Activated CD4-positive, alpha-beta memory T cell treated with anti-CD3 and anti-CD28 coated beads, Interleukin-2, amount 10 ng/mL, durations not matched to agents 7 days and 5 days (primary cell): ENCODE results near the gene CELA1. TPM values are rescaled to one million over a fixed set of nuclear protein-coding genes. Genes with fewer than 3 reads are reported as not detected.

ENCODE experiments used
- CTCF ChIA-PET: fragments of 350-600 bp; sonication (Branson Sonifier 250); formaldehyde crosslinking; loops from one replicate; lab custom pipeline; 2021; ENCODE audit warnings: antibody characterized with exemption, inconsistent platforms; lab: Charles Lee
- POLR2A ChIA-PET: fragments of 350-600 bp; sonication (Branson Sonifier 250); formaldehyde crosslinking; loops from one replicate; lab custom pipeline; 2021; ENCODE audit warnings: antibody characterized with exemption; lab: Charles Lee
- DNase-seq: peaks from one replicate; pipeline ENCODE4 v3.0.0-alpha.2; 2020
- H3K27ac Mint-ChIP-seq: one replicate; pipeline ENCODE4 v1.8.0; 2021; ENCODE audit warnings: mild to moderate bottlenecking, mixed read lengths
- H3K27me3 Mint-ChIP-seq: one replicate; pipeline ENCODE4 v1.8.0; 2021; ENCODE audit warnings: mixed read lengths
- H3K36me3 Mint-ChIP-seq: one replicate; pipeline ENCODE4 v1.8.0; 2021; ENCODE audit warnings: low read depth, mixed read lengths
- H3K4me1 Mint-ChIP-seq: one replicate; pipeline ENCODE4 v1.8.0; 2021; ENCODE audit warnings: mixed read lengths
- H3K4me3 Mint-ChIP-seq: one replicate; pipeline ENCODE4 v1.8.0; 2021; ENCODE audit warnings: mild to moderate bottlenecking, mixed read lengths
- H3K9me3 Mint-ChIP-seq: one replicate; pipeline ENCODE4 v1.8.0; 2021; ENCODE audit warnings: mixed read lengths
- total RNA-seq, 2 experiments: library from RNA; stranded (reverse); gene quantifications; one replicate each; pipeline ENCODE4 v1.2.3, GENCODE V29; 2021

Gene CELA1
- total RNA-seq, 2 experiments from 2014 or later: not detected

DNA sequence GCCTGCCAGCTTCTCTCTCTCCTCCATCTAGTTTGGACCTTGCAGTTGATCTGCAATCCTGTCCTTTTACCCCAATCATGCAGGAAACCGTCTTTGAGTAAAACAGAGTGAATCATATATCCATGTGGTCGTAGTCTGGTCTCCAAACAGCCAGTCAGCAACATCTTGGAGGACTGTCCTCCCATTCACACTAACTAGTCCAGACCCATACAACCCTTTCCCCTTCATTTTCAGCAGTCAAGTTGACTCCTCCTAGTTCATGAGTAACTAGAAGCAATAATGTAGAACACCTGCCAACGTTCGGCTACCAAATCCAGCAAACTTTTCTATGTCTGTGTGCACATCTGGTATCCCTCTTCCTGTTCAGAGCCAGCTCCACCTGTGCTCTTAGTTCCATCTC is 11.7 kb downstream of the CELA1 start:
- Mint-ChIP-seq H3K27me3 (peaks cover 2% of the 10 kb centered on the region), H3K4me1 (peaks cover 18% of the 10 kb centered on the region), H3K4me3 (no peak overlapping the region), H3K9me3 (no peaks in the 10 kb centered on the region), H3K36me3 (no peaks in the 10 kb centered on the region), H3K27ac (no peak overlapping the region)
- ChIA-PET CTCF (no interaction called here), POLR2A (interaction anchor here (5.8 kb wide), 1 partner anchor 11 kb away, joined by 25 read pairs; the partner anchor contains the start of gene BIN2)
- DNase-seq: no peak

- peaks cover 28% of the 10 kb centered on the region for H3K4me1 Mint-ChIP-seq
- no peak for DNase-seq
- no peaks in the 10 kb centered on the region for H3K9me3 Mint-ChIP-seq
- H3K4me3 Mint-ChIP-seq: no peak overlapping the region
- ChIA-PET CTCF (no interaction called here), POLR2A (interaction anchor here (1.5 to 5.8 kb wide), 2 partner anchors 10 to 15 kb away, joined by 4 to 25 read pairs; partner anchors contain the start of gene BIN2)
- no peak overlapping the region for H3K27ac Mint-ChIP-seq
- no peaks in the 10 kb centered on the region for H3K36me3 Mint-ChIP-seq
- H3K27me3 Mint-ChIP-seq: peaks cover 2% of the 10 kb centered on the region
Measured at GRCh38 chr12:51333536-51333935, 12.9 kb downstream of the CELA1 start.

GRCh38 chr12:51330186-51330585 is 16.3 kb downstream of the CELA1 start:
- ChIA-PET POLR2A (interaction anchor here (0.8 to 1.5 kb wide), 6 partner anchors 10 to 282 kb away, joined by 3 to 12 read pairs (median 4); partner anchors contain the start of genes DAZAP2, LETMD1 and POU6F1), CTCF (interaction anchor here (0.6 to 4.0 kb wide), 6 partner anchors 9 to 565 kb away, joined by 3 to 27 read pairs (median 4); no protein-coding TSS in a partner anchor)
- H3K9me3 Mint-ChIP-seq: no peaks in the 10 kb centered on the region
- peaks cover 2% of the 10 kb centered on the region for H3K27me3 Mint-ChIP-seq
- DNase-seq: no peak
- H3K4me1 Mint-ChIP-seq: peaks cover 58% of the 10 kb centered on the region
- no peak overlapping the region for H3K4me3 Mint-ChIP-seq
- H3K27ac Mint-ChIP-seq: peak overlapping the region; percentile 64
- no peaks in the 10 kb centered on the region for H3K36me3 Mint-ChIP-seq

- peak overlapping the region; percentile 64 for H3K27ac Mint-ChIP-seq
- DNase-seq: no peak
- ChIA-PET CTCF (interaction anchor here (0.8 to 4.0 kb wide), 5 partner anchors 11 to 565 kb away, joined by 3 to 27 read pairs (median 4); no protein-coding TSS in a partner anchor), POLR2A (interaction anchor here (0.8 to 1.5 kb wide), 6 partner anchors 10 to 281 kb away, joined by 3 to 12 read pairs (median 4); partner anchors contain the start of genes DAZAP2, LETMD1 and POU6F1)
- H3K36me3 Mint-ChIP-seq: peaks cover 3% of the 10 kb centered on the region
- H3K27me3 Mint-ChIP-seq: peaks cover 2% of the 10 kb centered on the region
- peak overlapping the region; percentile 25 for H3K4me3 Mint-ChIP-seq
- H3K9me3 Mint-ChIP-seq: no peaks in the 10 kb centered on the region
- peaks cover 58% of the 10 kb centered on the region for H3K4me1 Mint-ChIP-seq
Measured at GRCh38 chr12:51329742-51330141, 16.7 kb downstream of the CELA1 start.

GRCh38 chr12:51328587-51328986 is 17.9 kb downstream of the CELA1 start:
- DNase-seq: no peak
- Mint-ChIP-seq H3K27me3 (peaks cover 2% of the 10 kb centered on the region), H3K27ac (peak overlapping the region; percentile 49), H3K9me3 (no peaks in the 10 kb centered on the region), H3K4me3 (no peak overlapping the region), H3K4me1 (peaks cover 63% of the 10 kb centered on the region), H3K36me3 (peaks cover 5% of the 10 kb centered on the region)
- POLR2A ChIA-PET: interaction anchor here (1.0 to 2.8 kb wide), 2 partner anchors 10 to 59 kb away, joined by 3 to 13 read pairs; no protein-coding TSS in a partner anchor
- CTCF ChIA-PET: interaction anchor here (1.0 kb wide), 1 partner anchor 12 kb away, joined by 7 read pairs; no protein-coding TSS in a partner anchor

DNA sequence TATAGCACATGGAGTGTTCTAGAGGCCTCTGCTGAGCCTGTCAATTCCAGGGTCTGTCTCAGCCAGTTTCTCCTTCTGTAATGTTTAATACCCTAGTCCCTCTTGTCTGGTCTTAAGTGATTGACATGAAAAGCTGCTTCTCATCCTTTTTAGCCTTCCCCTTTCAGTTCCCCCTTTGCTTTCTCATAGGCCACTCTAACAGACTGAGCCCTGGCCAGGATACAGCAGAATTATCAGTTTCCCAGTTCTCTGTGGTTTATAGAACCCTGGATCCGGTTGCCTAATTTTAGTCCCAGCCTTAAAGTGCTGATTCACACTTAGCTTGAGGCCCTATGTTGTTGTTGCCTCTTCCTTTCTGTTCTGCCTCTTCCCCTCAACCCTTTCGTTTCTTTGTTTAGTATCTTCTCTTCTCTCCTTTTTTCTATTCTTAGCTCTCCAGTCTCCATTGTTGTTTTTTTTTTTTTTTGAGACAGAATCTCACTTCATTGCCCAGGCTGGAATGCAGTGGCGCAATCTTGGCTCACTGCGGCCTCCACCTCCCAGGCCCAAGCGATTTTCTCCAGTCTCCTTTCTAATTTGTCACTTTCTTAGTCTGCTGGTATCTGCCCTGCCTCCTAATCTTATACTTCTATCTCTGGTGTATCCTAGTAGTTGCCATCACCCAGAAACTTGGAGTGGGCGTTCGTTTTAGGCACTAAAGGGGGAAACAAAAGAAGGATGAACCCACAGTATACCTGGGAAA is 19.6 kb downstream of the CELA1 start:
- Mint-ChIP-seq H3K27me3 (peaks cover 2% of the 10 kb centered on the region), H3K36me3 (peaks cover 22% of the 10 kb centered on the region), H3K4me1 (peaks cover 70% of the 10 kb centered on the region), H3K4me3 (peak overlapping the region; percentile 45), H3K27ac (peak overlapping the region; percentile 97), H3K9me3 (no peaks in the 10 kb centered on the region)
- ChIA-PET POLR2A (interaction anchor here (0.7 to 2.8 kb wide), 8 partner anchors 8 to 301 kb away, joined by 3 to 13 read pairs (median 4); partner anchors contain the start of genes DAZAP2, POU6F1 and SLC11A2), CTCF (interaction anchor here (0.7 to 1.6 kb wide), 5 partner anchors 8 to 25 kb away, joined by 3 to 9 read pairs (median 4); no protein-coding TSS in a partner anchor)
- peak; percentile 24 for DNase-seq

DNA sequence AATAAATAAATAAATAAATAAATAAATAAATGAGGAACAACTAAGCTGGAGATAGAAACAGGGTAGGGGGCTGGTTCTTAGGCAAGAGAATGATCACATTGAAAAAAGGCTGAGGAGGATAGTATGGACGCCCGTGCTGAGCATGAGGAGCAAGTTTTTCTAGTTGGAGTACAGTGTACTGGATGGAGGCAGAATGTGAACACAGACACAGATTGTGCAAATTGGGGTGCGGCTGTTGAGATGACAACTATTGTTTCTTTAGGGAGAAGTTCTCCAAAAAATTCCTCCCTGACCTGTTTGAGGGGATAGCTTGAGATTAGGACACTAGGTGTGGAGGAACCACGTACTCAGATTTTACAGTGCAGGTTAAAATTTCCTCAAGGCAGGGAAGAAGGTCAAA is 21.5 kb downstream of the CELA1 start:
- H3K27me3 Mint-ChIP-seq: no peaks in the 10 kb centered on the region
- H3K9me3 Mint-ChIP-seq: no peaks in the 10 kb centered on the region
- H3K4me1 Mint-ChIP-seq: peaks cover 82% of the 10 kb centered on the region
- POLR2A ChIA-PET: interaction anchor here (0.8 to 2.8 kb wide), 2 partner anchors 9 to 276 kb away, joined by 4 to 25 read pairs; no protein-coding TSS in a partner anchor
- no peak for DNase-seq
- peak overlapping the region; percentile 83 for H3K27ac Mint-ChIP-seq
- CTCF ChIA-PET: interaction anchor here (1.6 kb wide), 1 partner anchor 16 kb away, joined by 8 read pairs; no protein-coding TSS in a partner anchor
- peak overlapping the region; percentile 53 for H3K4me3 Mint-ChIP-seq
- peaks cover 39% of the 10 kb centered on the region for H3K36me3 Mint-ChIP-seq

DNA sequence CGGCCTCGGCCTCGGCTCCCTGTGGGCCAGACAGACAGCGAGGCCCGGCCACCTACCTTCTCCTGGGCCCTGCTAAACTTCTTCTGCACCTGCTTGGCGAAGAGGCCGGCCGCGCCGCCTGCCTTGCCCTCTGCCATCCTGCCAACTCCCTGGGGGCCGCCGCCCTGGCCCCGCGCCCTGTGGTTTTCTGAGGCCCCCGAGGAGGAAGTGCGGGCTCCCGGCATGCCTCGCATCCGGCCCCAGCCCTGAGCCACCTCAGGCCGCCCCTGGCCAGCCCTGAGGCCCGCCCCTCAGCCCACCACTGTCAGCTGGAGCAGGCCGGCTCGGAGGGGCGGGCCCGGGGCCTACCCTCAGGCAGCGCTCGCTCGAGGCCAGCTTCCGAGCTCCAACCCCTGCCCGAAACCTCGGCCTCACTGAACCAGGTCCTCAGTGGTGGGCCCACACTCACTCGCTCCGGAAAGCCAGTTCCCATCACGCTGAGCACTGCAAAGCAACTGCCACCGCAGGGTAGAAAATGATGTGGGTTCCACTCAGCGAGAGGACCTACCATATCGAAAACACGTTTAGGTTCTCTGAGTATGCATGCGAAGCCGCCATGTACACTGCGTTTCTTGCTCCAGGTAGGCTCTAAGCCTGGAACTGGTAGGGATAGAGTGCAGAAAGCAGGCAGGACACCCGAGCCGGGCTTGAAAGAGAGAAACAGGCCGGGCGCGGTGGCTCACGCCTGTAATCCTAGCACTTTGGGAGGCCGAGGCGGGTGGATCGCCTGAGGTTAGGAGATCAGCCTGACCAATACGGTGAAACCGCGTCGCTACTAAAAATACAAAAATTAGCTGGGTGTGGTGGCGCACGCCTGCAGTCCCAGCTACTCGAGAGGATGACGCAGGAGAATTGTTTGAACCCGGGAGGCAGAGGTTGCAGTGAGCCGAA is 22.2 kb downstream of the CELA1 start, which contains the start of gene BIN2:
TSS of gene BIN2 (minus strand) at position 209 of the 930 bp plus-strand sequence. CDS start at position 137, 72 bp downstream.
- H3K9me3 Mint-ChIP-seq: no peaks in the 10 kb centered on the region
- peaks cover 82% of the 10 kb centered on the region for H3K4me1 Mint-ChIP-seq
- POLR2A ChIA-PET: interaction anchor here (0.7 to 7.2 kb wide), 13 partner anchors 10 to 560 kb away, joined by 3 to 65 read pairs (median 10); partner anchors contain the start of genes ATF1, CSRNP2, DAZAP2 and LETMD1
- CTCF ChIA-PET: interaction anchor here (1.6 kb wide), 1 partner anchor 17 kb away, joined by 8 read pairs; no protein-coding TSS in a partner anchor
- H3K27ac Mint-ChIP-seq: peak within 1 kb of the TSS; percentile 98
- H3K4me3 Mint-ChIP-seq: peak within 1 kb of the TSS; percentile 88
- no peaks in the 10 kb centered on the region for H3K27me3 Mint-ChIP-seq
- peaks cover 39% of the 10 kb centered on the region for H3K36me3 Mint-ChIP-seq
- DNase-seq: peak; percentile 87

DNA sequence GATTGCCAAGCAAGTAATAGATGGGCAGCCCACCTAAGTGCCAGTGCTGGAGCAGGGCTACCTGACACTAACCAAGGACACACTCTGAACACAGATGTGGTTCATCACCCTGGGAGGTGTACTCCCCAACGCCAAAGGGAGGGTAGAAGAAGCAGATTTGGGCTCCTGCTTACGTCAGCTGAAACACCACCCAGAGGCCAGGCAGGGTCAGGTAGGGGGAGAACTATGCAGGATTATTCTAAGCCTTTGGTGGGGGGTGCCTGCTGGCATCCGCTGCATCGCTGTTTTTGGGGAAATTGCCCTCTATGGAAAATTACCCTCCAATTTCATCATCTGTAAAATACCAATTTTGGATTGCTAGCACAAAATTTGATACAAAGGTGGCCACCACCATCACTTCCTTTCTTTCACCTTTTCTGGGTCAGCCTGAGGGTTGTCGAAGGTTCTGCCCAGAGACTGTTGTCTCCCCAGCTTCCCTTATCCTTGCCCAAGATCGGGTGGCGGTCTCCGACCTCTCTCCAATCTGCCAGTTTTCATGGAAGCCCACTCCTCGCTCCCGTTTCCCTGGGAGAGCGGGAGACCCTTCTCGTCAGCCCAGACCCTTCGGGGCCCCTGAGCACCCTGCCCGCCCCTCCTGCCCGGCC is 23.0 kb downstream of the CELA1 start:
- peak overlapping the region; percentile 98 for H3K27ac Mint-ChIP-seq
- no peaks in the 10 kb centered on the region for H3K9me3 Mint-ChIP-seq
- H3K36me3 Mint-ChIP-seq: peaks cover 45% of the 10 kb centered on the region
- peak; percentile 72 for DNase-seq
- peaks cover 82% of the 10 kb centered on the region for H3K4me1 Mint-ChIP-seq
- no peaks in the 10 kb centered on the region for H3K27me3 Mint-ChIP-seq
- CTCF ChIA-PET: interaction anchor here (0.7 to 1.3 kb wide), 2 partner anchors 18 to 498 kb away, joined by 3 to 9 read pairs; no protein-coding TSS in a partner anchor
- peak overlapping the region; percentile 88 for H3K4me3 Mint-ChIP-seq
- POLR2A ChIA-PET: interaction anchor here (0.8 to 7.2 kb wide), 17 partner anchors 11 to 559 kb away, joined by 3 to 65 read pairs (median 7); partner anchors contain the start of genes ATF1, CSRNP2, DAZAP2 and LETMD1

GRCh38 chr12:51322452-51322851 is 24.0 kb downstream of the CELA1 start:
- CTCF ChIA-PET: interaction anchor here (1.1 to 4.8 kb wide), 3 partner anchors 12 to 19 kb away, joined by 3 to 44 read pairs (median 9); no protein-coding TSS in a partner anchor

GRCh38 chr12:51321882-51322281 is 24.6 kb downstream of the CELA1 start:
- DNase-seq: no peak
- ChIA-PET CTCF (interaction anchor here (1.1 to 4.8 kb wide), 2 partner anchors 11 to 19 kb away, joined by 3 to 44 read pairs; no protein-coding TSS in a partner anchor), POLR2A (interaction anchor here (1.0 to 7.2 kb wide), 8 partner anchors 13 to 557 kb away, joined by 3 to 65 read pairs (median 8); partner anchors contain the start of genes ATF1, DAZAP2 and SMAGP)
- H3K4me1 Mint-ChIP-seq: peaks cover 80% of the 10 kb centered on the region
- no peaks in the 10 kb centered on the region for H3K27me3 Mint-ChIP-seq
- H3K4me3 Mint-ChIP-seq: peak overlapping the region; percentile 88
- H3K9me3 Mint-ChIP-seq: no peaks in the 10 kb centered on the region
- H3K36me3 Mint-ChIP-seq: peaks cover 55% of the 10 kb centered on the region
- peak overlapping the region; percentile 99 for H3K27ac Mint-ChIP-seq

More at GRCh38 chr12:51322452-51322851, 24.0 kb downstream of the CELA1 start:
- H3K4me1 Mint-ChIP-seq: peaks cover 81% of the 10 kb centered on the region
- H3K27me3 Mint-ChIP-seq: no peaks in the 10 kb centered on the region
- DNase-seq: no peak
- POLR2A ChIA-PET: interaction anchor here (0.8 to 7.2 kb wide), 15 partner anchors 10 to 558 kb away, joined by 3 to 65 read pairs (median 8); partner anchors contain the start of genes ATF1, CSRNP2, DAZAP2 and LETMD1
- H3K36me3 Mint-ChIP-seq: peaks cover 51% of the 10 kb centered on the region
- H3K4me3 Mint-ChIP-seq: peak overlapping the region; percentile 88
- H3K27ac Mint-ChIP-seq: peak overlapping the region; percentile 98
- H3K9me3 Mint-ChIP-seq: no peaks in the 10 kb centered on the region
